ENCODE data around the gene PAPLN.

The PAPLN gene

GRCh38 chr14:73243748-73244147 lies 6.4 kb downstream of the PAPLN start:
- in situ Hi-C loops (cut with MboI; ENCODE audit: low sequenced_read_pairs), result no loop called here

DNA sequence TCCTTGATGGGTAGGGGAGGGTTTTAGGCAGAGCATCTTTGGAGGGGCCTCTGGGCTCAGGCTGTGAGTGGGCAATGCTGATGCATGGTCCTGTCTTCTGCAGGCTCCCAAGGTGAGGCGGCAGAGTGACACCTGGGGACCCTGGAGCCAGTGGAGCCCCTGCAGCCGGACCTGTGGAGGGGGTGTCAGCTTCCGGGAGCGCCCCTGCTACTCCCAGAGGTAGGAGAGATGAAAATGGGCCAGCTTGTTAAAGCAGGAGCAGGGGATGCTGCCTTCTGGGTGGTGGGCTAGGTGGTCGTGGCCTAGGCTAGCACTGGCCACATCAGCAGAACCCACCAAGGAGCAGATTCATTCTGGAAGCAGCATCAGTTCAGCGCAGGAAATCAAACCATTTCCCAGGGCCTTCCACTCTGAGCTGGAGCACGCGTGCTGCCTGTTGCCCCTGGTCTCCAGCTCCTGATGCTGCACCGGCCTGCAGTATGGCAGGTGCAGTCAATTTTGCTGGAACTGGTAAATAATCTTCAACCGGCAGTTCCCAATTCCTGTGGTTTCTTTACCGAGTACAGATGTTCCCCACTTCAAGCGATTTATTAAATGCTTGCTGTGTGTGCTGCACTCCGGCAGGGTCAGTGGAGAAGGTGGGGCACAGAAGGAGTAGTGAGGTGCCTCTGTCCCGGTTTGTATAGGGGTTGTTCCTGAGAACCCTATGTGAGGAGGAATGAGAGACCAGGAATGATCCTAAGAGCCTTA lies 7.4 kb downstream of the PAPLN start:
- in situ Hi-C loops (cut with MboI; ENCODE audit: low sequenced_read_pairs), result no loop called here

GRCh38 chr14:73245480-73246325 lies 8.4 kb downstream of the PAPLN start:
- in situ Hi-C loops (cut with MboI; ENCODE audit: low sequenced_read_pairs), result no loop called here

- in situ Hi-C loops (cut with MboI; ENCODE audit: low sequenced_read_pairs), result no loop called here
Measured at GRCh38 chr14:73246387-73247150, 9.3 kb downstream of the PAPLN start.

- in situ Hi-C loops (cut with MboI; ENCODE audit: low sequenced_read_pairs), result no loop called here
Measured at GRCh38 chr14:73248108-73248868, 11.0 kb downstream of the PAPLN start.

- in situ Hi-C loops (cut with MboI; ENCODE audit: low sequenced_read_pairs), result no loop called here
Measured at GRCh38 chr14:73249108-73249507, 11.8 kb downstream of the PAPLN start.

- in situ Hi-C loops (cut with MboI; ENCODE audit: low sequenced_read_pairs), result no loop called here
Measured at GRCh38 chr14:73249564-73250316, 12.4 kb downstream of the PAPLN start.

DNA sequence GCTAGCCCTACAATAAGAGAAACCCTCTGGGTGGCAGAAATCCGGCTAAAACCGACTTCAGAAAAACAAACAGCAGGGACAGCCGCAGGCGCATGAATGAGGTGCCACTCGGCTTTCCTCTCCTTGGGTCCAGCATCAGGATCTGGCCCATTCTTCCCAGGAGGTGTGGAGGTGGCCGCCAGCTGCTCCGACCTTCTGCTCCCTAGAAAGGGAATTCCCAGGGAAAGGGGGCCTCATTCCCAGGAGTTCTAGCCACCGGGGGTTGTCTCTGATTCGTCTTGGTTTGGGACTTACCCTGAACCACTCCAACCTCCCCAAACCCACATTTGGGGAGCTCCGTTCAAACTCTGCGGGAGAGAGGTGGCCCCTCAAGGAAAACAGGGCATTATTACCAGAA lies 13.0 kb downstream of the PAPLN start:
- in situ Hi-C loops (cut with MboI; ENCODE audit: low sequenced_read_pairs), result no loop called here

DNA sequence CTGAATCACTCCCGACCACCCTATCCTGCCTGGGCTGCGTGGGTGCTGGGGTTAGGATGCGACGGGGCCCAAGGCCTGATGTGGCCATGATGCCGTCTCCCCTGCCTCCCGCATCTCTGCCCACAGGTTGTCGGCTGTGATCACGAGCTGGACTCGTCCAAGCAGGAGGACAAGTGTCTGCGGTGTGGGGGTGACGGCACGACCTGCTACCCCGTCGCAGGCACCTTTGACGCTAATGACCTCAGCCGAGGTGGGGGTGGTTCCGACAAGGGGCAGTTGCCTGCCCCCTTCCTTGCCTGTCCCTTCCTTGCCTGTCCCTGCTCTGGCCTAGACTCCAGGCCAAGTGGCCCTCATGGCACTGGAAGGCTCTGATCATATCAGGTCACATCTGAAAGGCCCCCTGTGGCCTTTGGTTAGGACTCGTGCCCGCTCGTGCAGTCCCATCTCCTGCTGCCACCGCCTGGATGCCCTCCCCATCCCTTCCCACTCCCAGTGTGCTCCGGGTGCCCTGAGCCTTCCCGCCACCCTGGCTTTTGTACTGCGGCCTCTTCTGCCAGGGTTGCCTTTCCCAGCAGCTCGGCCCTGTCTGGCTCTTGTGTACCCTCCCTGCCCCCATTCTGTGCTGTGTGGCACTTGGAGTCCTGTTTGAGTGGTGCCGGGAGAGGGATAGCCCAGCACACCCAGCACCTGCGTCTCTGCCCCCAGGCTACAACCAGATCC lies 13.6 kb downstream of the PAPLN start:
- in situ Hi-C loops (cut with MboI; ENCODE audit: low sequenced_read_pairs), result no loop called here

- in situ Hi-C loops (cut with MboI; ENCODE audit: low sequenced_read_pairs), result no loop called here
Measured at GRCh38 chr14:73251516-73252215, 14.4 kb downstream of the PAPLN start.

- in situ Hi-C loops (cut with MboI; ENCODE audit: low sequenced_read_pairs), result no loop called here
Measured at GRCh38 chr14:73252491-73253322, 15.4 kb downstream of the PAPLN start.

- in situ Hi-C loops (cut with MboI; ENCODE audit: low sequenced_read_pairs), result no loop called here
Measured at GRCh38 chr14:73253323-73253610, 16.0 kb downstream of the PAPLN start.

- in situ Hi-C loops (cut with MboI; ENCODE audit: low sequenced_read_pairs), result no loop called here
Measured at GRCh38 chr14:73253721-73254120, 16.4 kb downstream of the PAPLN start.

DNA sequence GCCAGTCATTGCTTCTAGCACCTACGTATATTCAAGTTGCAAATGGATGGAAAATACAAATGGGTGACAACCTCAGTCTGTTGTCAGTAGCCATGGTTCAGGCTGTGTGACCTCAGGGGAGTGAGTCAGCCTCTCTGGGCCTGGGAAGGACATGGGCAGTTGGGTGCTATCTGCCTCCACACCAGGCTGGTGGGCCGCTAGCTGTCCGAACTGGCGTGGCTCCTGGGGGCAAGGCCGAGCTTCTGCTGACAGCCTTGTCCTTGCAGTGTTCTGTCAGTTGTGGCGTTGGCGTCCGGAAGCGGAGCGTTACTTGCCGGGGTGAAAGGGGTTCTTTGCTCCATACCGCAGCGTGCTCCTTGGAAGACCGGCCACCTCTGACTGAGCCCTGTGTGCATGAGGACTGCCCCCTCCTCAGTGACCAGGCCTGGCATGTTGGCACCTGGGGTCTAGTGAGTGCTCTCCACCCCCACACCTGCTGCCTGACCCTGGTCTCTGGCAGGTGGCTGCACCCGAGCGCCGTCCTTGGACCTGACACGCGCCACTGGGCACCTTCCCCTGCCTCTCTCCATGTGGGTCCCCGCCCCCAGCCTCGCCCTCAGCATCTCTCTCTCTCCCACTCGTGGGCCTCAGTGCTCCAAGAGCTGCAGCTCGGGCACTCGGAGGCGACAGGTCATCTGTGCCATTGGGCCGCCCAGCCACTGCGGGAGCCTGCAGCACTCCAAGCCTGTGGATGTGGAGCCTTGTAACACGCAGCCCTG lies 17.1 kb downstream of the PAPLN start:
- in situ Hi-C loops (cut with MboI; ENCODE audit: low sequenced_read_pairs), result no loop called here

- in situ Hi-C loops (cut with MboI; ENCODE audit: low sequenced_read_pairs), result no loop called here
Measured at GRCh38 chr14:73255005-73255400, 17.7 kb downstream of the PAPLN start.

- in situ Hi-C loops (cut with MboI; ENCODE audit: low sequenced_read_pairs), result no loop called here
Measured at GRCh38 chr14:73255693-73256225, 18.5 kb downstream of the PAPLN start.

DNA sequence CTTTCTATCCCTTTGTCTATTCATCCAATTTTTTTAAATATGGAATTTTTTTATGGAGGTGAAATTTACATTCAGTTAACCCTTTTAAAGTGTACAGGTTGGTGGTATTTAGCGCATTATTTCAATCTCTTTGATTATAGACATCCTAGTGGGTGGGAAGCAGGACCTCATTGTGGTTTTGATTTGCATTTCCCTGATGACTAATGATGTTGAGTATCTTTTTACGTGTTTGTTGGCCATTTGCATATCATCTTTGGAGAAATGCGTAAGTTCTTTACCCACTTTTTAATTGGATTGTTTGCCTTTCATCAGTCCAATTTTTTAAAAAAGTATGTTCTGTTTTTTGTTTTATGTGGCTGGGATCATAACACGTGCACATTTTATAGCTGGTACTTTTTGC lies 20.8 kb downstream of the PAPLN start:
- in situ Hi-C loops (cut with MboI; ENCODE audit: low sequenced_read_pairs), result no loop called here
